ENCODE data around the gene P4HB.

GRCh38 chr17:81829858-81830257 lies 30.5 kb downstream of the P4HB start:
- TF ChIP-seq CTCF (IDR thresholded peaks at IDR 0.05), result no peak
- TF ChIP-seq POLR2A (IDR thresholded peaks at IDR 0.05), result no peak
- no peak for TF ChIP-seq EP300 (IDR thresholded peaks at IDR 0.05)

All from upper lobe of left lung (tissue), 4 donors.